GM19240 (cell line): Measurements from ENCODE around the gene GPS1.

Source experiments
- DNase-seq: peaks from one replicate; pipeline ENCODE4 v3.0.0; 2011; ENCODE audit warnings: low spot score; ENCODE audit not compliant: insufficient read length

Gene GPS1

DNA sequence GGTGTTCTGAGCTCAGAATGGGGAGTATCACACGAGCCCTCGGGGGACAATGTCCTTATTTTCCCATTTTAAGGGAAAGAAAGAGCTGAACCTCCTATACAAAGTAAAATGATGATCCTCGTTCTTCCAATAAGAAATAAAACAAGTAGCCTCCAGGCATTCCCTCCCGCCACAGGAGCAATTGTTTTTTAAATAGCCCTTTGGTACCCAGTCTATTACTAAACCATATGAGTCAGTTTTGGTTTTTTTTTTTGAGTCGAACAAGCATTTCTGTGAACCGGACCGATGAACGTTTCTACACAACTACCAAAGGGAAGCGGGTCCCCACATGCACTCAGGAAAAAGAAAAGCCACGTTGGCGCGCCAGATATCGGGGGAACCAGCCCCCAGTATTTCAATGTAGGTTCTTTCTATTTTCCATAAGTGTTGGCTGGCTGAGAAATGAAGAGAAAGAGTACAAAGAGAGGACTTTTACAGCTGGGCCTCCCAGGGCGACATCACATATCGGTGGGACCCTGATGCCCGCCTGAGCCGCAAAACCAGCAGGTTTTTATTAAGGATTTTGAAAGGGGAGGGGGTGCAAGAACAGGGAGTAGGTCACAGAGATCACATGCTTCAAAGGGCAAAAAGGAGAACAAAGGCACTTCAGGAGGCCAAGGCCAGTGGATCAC lies 10.4 kb upstream of the GPS1 start:
- no peak for DNase-seq

DNA sequence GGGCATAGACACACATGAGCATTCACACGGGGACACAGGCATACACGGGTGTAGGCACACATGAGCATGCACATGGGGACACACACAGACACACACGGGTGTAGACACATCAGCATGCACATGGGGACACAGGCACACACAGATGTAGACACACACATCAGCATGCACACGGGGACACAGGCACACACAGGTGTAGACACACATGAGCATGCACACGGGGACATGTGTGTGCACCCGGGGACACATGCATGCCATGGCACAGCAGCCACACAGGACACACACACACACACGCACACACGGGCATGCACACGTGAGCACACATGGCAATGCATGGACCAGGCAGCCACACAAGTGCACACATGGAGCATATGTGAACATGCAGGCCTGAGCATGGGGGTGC lies 9.0 kb upstream of the GPS1 start:
- DNase-seq, result no peak

DNA sequence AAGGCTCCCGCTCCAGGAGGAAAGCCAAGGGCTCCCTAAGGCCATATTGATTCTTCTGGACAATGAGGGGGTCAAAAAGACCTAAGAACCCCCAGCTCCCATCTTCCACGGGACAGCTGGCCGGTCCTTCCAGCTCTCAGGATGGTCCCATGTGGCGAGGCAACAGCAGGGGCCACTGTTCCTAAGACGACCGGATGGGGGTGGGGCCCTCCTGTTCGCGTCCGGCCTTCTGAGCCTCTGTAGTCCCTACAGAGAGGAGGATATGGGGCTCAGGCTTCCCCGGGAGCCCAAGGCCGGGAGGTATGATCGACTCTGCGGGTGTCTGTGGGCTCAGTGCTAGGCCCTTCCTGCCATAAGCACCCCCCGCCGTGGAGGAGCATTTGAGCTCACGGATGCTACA lies 8.2 kb upstream of the GPS1 start:
- no peak for DNase-seq

DNA sequence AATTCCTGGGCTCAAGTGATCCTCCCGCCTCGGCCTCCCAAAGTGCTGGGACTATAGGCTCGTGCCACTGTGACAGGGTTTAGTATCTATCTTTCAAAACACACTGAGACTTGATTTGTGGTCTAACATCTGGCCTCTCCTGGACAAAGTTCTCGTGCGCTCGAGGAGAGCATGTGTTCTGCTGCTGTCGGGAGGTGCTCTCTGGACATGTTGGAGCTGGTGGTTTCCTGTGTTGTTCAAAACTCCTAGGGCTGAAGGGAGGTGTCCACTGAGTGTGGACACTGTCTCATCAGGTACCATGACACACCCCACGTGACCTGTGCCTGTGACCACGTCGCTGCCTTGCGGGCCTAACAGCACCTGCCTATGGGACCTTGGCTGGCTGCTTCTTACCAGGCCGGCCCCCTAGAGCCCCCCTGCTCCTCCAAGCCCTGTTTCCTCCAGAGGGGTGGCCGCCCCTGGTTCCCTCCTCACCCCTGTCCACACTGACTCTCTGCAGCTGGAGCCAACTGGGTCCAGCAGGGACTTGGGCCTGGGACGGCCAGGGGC lies 5.7 kb upstream of the GPS1 start:
- DNase-seq, result no peak

DNA sequence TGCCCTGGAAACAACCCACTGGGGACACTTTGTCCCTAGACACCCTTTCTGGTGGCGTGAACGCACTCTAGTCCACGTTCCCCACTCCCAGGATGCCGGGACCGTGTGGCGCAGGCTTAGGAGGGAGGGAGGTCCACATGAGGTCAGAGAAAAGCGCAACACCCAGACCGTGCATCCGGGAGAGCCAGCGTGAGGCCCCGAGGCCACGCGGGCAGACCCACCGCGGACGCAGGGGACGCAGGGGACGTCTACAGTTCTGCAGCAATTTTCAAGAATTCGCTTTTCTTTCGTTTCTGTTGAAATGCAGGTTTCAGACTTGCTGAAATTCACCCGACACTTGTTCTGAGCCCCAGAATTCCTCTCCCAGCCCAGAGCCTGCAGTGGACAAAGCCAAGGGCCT lies 4.8 kb upstream of the GPS1 start:
- no peak for DNase-seq

DNA sequence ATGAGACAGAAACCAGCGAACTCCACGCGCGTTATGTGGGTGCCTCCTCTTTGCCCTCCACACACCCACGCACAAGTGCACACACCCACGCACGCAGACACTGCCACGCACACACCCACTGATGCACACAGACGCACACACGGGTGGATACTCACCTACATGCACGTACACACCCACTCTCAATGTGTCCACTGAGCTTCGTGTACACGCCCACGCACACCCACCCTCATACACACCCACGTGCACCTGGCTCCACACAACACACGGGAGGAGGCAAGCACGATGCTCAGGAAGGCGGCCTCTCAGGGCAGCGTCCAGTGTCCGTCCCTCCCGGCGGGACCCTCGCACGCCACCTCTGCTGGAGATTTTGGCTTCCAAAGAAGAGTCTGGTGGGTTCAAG lies 4.3 kb upstream of the GPS1 start:
- DNase-seq, result no peak

DNA sequence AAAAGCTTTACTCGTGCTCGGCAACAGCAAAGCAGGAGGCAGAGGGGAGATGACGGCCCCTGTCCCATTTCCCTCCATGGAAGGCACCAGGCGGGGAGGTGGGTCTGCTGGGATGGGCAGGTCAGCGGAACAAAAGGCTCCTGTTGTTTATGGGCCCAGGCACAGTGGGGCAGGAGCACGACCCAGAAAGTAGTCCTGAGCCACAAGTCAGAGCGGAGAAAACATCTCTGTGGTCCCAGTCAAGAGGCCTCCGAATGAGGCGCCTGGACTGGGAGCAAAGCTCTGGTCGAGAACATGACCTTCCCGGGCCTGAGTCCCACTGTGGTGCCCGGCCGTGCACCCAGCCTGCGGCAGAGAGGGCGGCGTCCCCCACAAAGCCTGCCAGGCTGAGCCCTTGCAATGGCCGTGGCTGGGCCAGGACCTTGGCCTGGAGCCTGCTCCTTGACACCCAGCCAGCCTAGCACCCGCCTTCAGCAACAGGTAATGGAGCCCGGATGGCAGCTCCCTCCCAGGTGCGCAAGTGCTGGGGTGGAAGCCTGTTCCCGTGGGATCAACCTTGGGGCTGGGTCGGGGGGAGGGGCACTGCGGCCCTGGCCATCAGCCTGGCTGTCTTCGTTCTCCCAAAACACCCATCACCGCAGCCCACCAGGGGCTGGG lies 3.7 kb upstream of the GPS1 start:
- no peak for DNase-seq

DNA sequence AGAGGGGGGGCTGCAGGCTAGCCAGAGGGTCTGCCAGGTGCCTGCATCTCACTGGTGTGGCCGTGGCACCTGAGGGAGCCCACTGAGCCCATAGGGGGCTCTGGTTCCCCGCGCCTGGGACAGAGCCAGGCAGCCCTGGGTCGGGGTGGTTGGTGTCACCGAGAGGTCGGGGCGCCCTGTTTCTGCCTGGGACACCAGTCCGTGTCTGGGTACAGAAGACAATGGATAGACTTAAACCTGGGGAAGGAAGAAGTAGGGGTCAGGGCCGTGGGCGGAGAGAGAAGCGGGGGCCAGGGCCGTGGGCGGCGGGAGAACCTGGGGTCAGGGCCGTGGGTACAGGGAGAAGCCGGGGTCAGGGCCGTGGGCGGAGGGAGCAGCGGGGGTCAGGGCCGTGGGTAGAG lies 3.1 kb upstream of the GPS1 start:
- DNase-seq, result no peak

DNA sequence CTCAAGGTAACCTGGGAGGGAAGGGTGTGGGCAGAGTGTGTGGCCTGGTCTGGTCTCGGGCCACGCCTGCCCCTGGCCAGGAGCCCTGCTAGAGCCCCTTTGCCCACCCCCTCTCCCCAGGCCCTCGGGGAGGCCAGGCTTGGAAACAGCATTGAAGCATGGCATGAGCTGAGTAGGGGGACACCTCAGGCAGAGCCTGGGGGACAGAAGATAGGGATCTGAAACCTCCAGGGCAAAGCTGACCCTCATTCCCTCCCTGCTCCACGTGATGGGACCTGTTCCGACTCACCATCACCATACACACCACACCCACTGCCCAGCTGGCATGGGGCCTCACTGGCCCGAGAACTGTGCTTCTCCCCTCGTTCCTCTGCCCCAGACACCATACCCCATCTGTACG lies 2.6 kb upstream of the GPS1 start:
- DNase-seq, result no peak

DNA sequence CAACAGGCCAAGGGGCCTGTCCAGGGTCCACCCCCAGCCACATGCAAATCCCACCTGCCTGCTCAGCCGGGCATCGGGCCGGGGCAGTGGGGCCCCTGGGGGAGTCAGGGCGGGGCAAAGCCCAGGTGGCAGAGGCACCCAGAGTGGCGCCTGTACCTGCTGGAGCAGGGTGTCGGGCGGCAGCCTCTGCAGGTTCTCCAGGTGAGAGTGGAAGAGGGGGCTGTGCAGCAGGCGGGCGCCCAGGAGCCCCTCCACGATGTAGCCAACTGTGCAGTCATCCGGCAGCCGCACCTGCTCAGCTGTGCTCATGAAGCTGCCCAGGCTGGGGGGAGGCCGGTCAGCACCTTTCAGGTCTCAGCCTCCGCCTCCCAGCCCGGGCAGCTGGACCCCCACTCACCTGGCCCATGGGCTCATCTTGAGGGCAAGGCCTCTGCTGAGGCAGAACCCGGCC lies 2.2 kb upstream of the GPS1 start:
- no peak for DNase-seq

DNA sequence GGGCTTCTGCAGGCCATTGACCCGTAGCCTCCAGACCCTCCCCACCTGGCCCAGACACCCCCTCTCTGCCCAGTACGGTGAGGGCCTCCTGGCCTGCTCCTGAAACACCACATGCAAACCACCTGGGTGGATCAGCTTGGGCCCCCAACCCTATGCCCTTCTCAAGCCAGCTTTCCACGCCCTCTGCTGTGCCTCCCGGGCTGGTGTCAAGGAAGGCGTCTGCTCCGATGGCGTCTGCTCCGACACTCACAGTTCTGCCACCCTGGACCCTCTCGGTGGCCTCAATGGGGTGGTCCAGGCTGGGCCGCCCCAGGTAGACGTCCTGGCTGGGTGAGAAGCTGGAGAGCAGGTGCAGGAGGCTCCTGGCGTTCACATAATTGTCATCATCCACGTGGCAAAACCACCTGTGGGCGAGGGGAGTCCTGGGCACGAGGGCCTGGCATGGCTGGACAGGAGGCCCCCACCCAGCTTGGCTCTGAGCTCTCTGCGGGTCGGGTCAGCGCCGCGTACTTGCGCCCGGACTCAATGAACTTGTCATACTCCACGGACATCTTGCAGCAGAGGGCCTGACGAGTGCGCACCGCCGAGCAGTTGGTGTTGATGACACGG lies 1.4 kb upstream of the GPS1 start:
- DNase-seq, result no peak

DNA sequence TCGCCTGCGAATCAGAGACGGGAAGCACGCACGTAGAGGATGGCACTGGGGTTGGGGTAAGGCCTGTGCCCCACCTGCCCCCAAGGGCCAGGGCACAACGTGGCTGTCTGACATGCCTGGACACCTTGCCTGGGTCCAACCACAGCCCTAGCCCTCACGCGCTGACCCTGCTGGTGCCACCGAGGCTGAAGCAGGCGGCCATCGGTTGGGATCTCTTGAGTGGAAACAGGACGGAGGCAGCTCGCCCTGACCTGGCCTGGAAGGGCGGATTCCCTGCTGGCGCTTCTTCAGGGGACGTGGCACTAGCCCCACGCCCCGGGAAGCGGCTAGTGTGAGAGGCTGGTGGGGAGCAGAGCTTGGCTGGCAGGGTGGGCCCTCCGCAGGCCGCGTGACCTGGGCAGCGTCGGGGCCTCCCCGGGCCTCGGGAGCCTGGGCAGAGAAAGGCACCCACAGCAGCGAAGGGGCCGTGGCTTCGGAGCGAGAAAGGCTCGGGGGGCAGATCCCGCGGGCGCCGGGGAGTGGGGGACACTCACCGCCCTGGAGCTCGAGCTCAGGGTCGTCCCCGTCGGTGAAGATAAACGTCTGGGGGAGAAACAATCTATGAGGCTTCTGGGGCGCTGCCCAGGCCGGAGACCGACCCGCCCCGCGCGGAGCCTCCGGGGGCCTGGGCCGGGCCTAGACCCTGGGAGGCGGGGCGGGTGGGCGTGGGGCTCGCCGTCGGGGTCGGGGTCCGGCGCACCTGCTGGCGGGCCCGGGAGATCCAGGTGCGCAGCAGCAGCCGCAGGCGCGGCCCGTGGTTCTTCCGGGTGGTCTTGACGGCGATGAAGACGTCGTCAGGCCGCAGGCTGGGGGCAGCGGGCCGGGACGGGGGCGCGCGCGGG lies 697 bp upstream of the GPS1 start:
- DNase-seq, result no peak

DNA sequence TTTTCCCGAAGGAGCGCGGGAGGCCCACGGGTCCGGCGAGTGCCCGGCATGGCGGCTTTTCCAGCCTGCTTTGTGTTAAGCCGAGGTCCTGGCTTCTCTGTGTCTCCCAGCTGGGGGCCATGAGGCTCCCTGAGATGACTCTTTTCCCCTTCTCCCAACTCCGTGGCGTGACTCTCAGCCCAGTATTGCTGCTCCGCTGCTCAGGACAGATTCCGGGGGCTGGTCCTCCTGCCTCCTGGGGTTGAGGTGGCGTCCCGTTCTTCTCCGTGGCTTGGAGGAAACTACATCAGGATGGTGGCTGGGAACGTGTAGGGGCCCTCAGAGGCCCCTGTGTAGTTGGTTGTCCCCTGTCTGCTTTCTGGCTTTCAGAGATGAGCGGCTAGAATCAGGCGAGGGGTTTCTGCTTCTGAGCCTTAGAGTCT lies 951 bp downstream of the GPS1 start:
- no peak for DNase-seq

DNA sequence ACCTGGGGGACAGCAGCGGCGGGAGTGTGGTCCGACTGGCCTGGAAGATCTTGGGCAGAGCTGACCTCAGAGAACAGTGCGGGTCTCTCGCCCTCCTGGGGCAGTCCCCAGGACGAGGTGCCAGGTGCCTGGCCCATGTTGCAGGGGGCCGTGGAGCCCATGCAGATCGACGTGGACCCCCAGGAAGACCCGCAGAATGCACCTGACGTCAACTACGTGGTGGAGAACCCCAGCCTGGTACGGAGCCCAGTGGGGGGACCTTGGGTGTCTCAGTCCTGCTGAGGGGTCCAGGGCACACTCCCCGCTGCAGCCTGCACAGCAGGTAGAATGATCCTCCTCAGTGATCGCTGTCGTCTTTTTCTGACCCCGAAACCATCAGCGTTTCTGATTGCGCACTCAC lies 1.4 kb downstream of the GPS1 start:
- DNase-seq, result no peak

DNA sequence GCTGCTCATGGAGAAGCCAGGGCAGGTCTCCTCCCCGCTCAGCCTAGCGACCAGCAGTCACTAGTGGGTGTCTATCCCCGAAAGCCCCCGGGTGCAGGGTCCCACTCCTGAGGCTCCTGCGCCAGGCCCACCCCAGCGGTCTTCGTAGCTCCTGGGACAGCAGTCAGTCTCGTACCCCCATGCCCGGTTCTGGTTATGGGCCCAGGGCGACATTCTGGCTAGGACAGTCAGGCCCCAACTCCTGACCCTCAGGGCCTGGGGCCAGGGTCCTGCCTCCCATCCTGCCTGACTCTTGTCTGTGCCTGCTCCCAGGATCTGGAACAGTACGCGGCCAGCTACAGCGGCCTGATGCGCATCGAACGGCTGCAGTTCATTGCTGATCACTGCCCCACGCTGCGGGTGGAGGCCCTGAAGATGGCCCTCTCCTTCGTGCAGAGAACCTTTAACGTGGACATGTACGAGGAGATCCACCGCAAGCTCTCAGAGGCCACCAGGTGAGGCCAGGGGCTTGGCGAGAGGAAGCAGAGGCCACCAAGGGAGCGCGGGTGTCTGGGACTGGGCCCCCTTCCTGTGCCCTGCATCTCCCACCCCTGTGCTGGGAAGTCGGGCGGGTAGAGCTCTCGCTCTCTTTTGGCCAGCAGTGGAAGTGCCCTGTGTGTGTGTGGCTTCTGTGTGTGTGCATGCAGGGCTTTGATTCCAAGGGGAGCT lies 2.0 kb downstream of the GPS1 start:
- DNase-seq, result no peak

DNA sequence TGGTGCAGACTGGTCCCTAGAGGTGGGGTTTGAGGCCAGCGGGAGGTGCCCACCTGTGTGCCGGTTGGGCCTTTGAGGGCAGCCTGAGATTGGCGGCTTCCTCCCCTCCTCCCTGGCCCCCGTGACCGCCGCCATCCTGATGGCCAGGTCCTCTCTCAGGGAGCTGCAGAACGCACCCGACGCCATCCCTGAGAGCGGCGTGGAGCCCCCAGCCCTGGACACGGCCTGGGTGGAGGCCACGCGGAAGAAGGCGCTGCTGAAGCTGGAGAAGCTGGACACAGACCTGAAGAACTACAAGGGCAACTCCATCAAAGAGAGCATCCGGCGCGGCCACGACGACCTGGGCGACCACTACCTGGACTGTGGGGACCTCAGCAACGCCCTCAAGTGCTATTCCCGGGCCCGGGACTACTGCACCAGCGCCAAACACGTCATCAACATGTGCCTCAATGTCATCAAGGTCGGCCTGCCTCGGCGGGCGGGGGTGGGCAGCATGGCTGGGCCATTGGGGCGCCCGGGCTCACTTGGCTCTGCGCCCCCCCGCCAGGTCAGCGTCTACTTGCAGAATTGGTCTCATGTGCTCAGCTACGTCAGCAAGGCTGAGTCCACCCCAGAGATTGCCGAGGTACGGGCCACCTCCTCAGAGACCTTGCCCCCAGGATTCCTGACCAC lies 2.8 kb downstream of the GPS1 start:
- DNase-seq, result no peak

DNA sequence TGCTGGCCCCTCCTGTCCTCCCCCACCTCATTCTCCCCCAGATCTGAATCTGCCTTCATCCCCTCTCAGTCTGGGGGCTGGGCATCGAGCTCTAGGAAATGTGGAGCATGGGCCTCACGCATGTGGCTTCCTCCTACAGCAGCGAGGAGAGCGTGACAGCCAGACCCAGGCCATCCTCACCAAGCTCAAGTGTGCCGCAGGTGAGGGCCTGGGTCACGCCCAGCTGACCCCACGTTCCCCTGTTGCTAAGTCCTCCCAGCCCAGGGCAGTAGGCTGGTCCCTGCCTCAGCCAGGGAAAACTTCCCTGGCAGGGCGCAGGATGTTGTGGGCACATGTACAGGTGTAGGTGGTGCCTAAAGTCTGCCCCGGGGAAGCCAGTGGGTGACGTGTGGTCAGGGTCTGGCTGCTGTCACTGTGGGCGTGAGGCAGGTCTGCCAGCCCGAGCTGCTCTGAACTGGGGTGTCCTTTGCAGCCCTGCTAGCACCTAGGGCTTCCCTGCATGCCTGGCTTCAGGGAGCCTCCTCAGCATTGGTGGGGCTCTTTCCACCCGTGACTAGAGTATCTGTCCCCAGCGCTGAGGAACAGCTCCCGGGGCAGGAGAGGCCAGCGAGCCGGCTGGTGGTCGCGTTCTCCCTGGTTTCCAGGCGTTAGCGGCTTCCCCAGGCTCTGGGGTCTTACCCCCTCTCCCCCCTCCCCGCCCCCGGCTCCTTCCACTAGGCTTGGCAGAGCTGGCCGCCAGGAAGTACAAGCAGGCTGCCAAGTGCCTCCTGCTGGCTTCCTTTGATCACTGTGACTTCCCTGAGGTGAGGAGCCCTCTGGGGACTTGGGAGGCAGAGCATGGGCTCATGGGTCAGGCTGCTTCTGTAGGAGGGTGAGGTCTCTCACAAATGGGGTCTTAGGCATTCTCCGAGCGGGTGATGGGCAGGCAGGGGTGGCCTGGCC lies 3.6 kb downstream of the GPS1 start:
- DNase-seq, result no peak

DNA sequence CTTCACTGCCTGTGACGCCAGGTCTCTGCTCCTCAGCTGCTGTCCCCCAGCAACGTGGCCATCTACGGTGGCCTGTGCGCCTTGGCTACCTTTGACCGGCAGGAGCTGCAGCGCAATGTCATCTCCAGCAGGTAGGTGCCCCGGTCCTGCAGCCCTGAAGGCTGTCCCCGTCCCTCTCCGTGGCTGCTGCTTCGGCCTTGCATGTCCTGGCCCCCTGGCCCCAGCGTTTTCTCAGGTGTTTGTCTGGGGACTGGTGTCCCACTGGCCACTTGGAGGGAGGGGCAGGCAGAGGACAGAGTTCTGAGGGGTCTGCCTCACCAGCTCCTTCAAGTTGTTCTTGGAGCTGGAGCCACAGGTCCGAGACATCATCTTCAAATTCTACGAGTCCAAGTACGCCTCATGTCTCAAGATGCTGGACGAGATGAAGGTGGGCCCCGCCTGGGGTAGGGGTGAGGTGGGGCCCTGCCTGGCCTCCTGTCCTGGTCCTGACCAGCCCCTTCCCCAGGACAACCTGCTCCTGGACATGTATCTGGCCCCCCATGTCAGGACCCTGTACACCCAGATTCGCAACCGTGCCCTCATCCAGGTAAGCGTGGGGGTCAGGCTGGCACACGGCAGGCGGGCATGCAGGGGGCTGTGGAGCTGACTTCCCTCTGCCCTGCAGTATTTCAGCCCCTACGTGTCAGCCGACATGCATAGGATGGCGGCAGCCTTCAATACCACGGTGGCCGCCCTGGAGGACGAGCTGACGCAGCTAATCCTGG lies 4.4 kb downstream of the GPS1 start:
- no peak for DNase-seq
